Psoas muscle (tissue), 8 donors: ENCODE measurements around the gene BOLL. TPM values are rescaled to one million over a fixed set of nuclear protein-coding genes. Genes with fewer than 3 reads are reported as not detected.
A peak's percentile ranks its signal among the peaks of the same experiment; 100 is the strongest.

Source experiments
- ATAC-seq, 4 donors: fragments of 200-7000 bp; cut with Tn5 transposase; one replicate each; pipeline ENCODE4 v1.9.1; 2020; ENCODE audit warnings: moderate library complexity in 3 of 4, mild to moderate bottlenecking in 2 of 4
- DNase-seq, 2 donors: peaks; one replicate each; pipeline ENCODE4 v3.0.0-alpha.2; 2020
- H3K27ac ChIP-seq: fragments of 200-600 bp; one replicate; pipeline ENCODE4 v1.8.0; 2022
- H3K27me3 ChIP-seq, 3 donors: fragments of 200-600 bp in 1 of 3; one replicate each; pipeline versions ENCODE4 v1.6.1 to v1.8.0; 2013 to 2022; ENCODE audit warnings: low read length in 2 of 3, mild to moderate bottlenecking in 2 of 3, moderate library complexity in 1 of 3; ENCODE audit not compliant: insufficient read depth in 3 of 3
- H3K36me3 ChIP-seq, 2 donors: fragments of 200-600 bp in 1 of 2; one replicate each; pipeline versions ENCODE4 v1.6.1 to v1.8.0; 2013 to 2022; ENCODE audit warnings: low read depth in 1 of 2, mild to moderate bottlenecking in 1 of 2, moderate library complexity in 1 of 2; ENCODE audit not compliant: insufficient read depth in 1 of 2
- H3K4me1 ChIP-seq: fragments of 200-600 bp; one replicate; pipeline ENCODE4 v1.8.0; 2022
- H3K4me3 ChIP-seq: fragments of 200-600 bp; one replicate; pipeline ENCODE4 v1.8.0; 2022; ENCODE audit warnings: mild to moderate bottlenecking
- H3K9me3 ChIP-seq: fragments of 200-600 bp; one replicate; pipeline ENCODE4 v1.8.0; 2022
- CTCF ChIP-seq: fragments of 200-600 bp; IDR thresholded peaks from one replicate; pipeline ENCODE4 v1.8.0; 2022; ENCODE audit warnings: antibody characterized with exemption
- WGBS, 3 donors: extraction: QIAGEN DNeasy Blood & Tissue Kit; methylation state at CpG; one replicate each; pipeline versions ENCODE4 v1.1.6 to v1.1.7; 2013; 5-methylcytosine and 5-hydroxymethylcytosine counted together
- intact Hi-C, 2 donors: fragments of 100-400 bp; cut with DNase I; formaldehyde crosslinking; loops; one replicate each; pipeline versions ENCODE4 v1.11.0 to v1.14.2; 2022
- polyA plus RNA-seq, 3 donors: library from polyadenylated mRNA; stranded (reverse); fragments of 200-250 nt; gene quantifications; one replicate each; pipeline ENCODE4 v1.2.3, GENCODE V29; 2013
- total RNA-seq, 4 donors: library from RNA; stranded (reverse); fragmentation: NEBNext Ultra II Directional in 2 of 4; extraction: Animal tissue kit (Norgen Biotek cat#: 25700) in 2 of 4; gene quantifications; one replicate each; pipeline versions ENCODE4 v1.2.1 to v1.2.4, GENCODE V29; 2021 to 2023
- donor health status: healthy with polysubstance abuse.
- donor health status: DM: no; HTN: no; CAD: no; lungs with moderate emphysema.
- donor health status: Bipolar disorder and iron deficiency.
- donor health status: healthy.
- donor health status: DM: yes; HTN: yes; CAD: no.
- donor health status: DM: no; HTN: no; CAD: no.
- donor health status: DM: no; HTN: no; CAD: no.
- donor health status: DM: yes; HTN: yes; CAD: no.

Gene BOLL
- total and polyA plus RNA-seq, 7 donors = 0.47 to 6.5 (median 3.3) TPM

DNA sequence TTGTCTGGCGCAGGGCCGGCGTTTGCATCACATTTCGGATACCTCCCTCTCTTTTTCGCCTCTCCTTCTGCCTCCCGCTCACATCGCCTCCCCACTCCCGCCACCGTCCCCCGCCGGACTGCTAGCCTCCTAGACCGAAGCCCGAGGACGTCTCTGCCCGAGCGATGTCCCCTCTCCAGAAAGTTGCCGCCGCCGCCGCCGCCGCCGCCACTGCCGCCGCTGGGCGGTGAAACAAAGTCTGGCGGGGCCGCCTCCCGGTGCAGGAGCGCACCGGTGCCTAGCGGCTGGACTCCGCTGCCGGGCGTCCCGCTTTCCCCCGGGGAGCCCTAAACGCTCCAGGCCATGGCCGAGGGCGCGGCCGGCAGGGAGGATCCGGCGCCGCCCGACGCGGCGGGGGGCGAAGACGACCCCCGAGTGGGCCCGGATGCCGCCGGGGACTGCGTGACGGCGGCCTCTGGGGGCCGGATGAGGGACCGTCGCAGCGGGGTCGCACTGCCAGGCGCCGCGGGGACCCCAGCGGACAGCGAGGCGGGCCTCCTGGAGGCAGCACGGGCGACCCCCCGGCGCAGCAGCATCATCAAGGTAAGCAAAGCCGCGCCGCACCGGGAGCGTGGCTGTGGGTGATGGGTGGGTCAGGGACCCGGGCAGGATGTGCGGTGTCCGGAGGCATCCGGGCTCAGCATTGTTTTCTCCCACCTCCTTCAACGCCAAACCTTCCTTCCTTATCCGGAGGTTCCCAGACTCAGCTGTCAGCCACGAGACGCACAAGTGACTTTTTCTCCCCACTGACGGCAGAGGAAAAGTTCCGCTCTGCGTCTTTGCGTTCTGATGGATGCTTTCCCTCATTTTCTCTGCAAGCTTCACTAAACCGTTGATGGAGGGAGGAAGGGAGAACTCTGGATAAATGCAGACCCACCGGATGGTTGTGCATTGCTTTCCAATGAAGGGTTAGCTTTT, 19.9 kb upstream of the BOLL start:
- Histone ChIP-seq H3K9me3 (no peaks in the 10 kb centered on the region), H3K36me3 (no peaks in the 10 kb centered on the region), H3K27ac (peak overlapping the region; percentile 82), H3K4me1 (peaks cover 44% of the 10 kb centered on the region), H3K4me3 (peak overlapping the region; percentile 87), H3K27me3 (no peaks in the 10 kb centered on the region)
- no peak for TF ChIP-seq CTCF
- peak; percentile 29 to 45 (median 39) for ATAC-seq
- DNase-seq = peak; percentile 28 to 62
- intact Hi-C loops = loop anchor here (5.0 to 10.0 kb wide), 2 partner anchors 247 to 250 kb away; no protein-coding TSS in a partner anchor
- 0 to 1% (median 0%) methylated on average over 64 to 92 of the region's 92 CpGs for WGBS, 3 donors

DNA sequence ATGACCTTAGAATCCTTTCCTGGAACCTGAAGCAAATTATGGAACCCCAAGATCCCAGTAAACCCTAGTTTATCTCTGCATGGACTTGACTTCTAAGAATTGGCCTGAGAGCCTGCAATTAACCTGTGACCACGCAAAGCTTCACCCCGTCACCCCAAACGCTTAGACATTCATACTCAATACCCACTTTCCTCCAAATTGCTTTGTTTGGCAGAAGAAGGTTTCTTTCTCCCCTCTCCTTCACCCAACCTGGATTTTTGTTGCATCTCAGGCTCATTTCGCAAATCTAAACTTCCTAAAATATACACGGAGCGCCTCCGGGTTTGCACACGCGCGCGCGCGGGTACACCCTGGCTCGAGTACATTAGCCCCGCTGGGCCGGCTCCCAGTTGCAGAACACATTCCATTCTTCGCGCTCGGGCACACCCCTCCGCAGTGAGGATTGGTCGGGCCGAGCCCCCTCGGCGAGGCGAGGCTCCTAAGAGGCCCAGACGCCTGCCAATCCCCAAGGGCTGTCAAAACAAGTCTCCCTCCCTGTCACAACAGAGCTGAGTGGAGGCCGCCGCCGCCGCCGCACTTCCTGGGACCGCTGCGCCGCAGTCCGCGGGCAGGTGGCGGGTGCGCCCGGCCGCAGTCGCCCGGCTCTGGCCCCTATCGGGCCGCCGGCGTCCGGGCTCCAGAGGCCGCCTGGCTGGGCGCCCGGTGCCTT, 19.1 kb upstream of the BOLL start, which contains the start of gene PLCL1:
PLCL1 (plus strand) TSS at position 545 of the 709 bp plus-strand sequence.
- ATAC-seq = peak; percentile 92 to 99 (median 96)
- peak; percentile 92 to 97 for DNase-seq
- peak within 1 kb of the TSS; percentile 82 for H3K27ac ChIP-seq
- no peaks in the 10 kb centered on the region for H3K9me3 ChIP-seq
- WGBS, 3 donors = 0 to 1% (median 0%) methylated on average over 45 to 50 of the region's 50 CpGs
- H3K36me3 ChIP-seq = no peaks in the 10 kb centered on the region
- peaks cover 45% of the 10 kb centered on the region for H3K4me1 ChIP-seq
- H3K27me3 ChIP-seq = no peaks in the 10 kb centered on the region
- TF ChIP-seq CTCF = peak; percentile 6
- H3K4me3 ChIP-seq = peak within 1 kb of the TSS; percentile 87
- intact Hi-C loops = loop anchor here (5.0 to 10.0 kb wide), 2 partner anchors 248 to 251 kb away; no protein-coding TSS in a partner anchor

DNA sequence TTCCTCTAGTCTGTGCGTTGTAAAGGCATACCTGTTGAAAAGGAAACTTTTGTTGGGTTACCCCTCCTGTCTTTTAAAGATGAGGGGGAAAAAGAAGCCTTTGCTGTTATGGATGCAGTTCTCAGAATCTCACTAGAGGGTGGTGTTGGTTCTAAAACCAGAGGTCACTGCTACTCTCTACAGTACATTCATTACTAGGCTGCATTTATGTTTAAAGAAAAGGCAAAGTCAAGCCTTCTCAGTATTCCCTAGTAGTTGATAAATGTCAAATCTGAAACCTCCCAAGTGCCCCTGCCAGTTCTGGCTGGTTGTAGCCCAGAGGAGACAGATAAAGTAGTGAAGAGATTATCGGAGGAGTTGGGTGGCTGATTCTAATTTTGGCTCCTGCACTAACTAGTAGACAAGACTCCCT, 17.9 kb upstream of the BOLL start:
- Histone ChIP-seq H3K27me3 (no peaks in the 10 kb centered on the region), H3K4me3 (peak overlapping the region; percentile 87), H3K9me3 (no peaks in the 10 kb centered on the region), H3K4me1 (peaks cover 36% of the 10 kb centered on the region), H3K27ac (peak overlapping the region; percentile 82), H3K36me3 (no peaks in the 10 kb centered on the region)
- WGBS, 3 donors = 8 to 20% (median 9%) methylated on average over 2 of the region's 2 CpGs
- TF ChIP-seq CTCF = peak; percentile 83
- intact Hi-C loops = loop anchor here (1.0 to 10.0 kb wide), 4 partner anchors 249 to 494 kb away; no protein-coding TSS in a partner anchor
- ATAC-seq = peak; percentile 42 to 70 (median 53)
- no peak for DNase-seq

DNA sequence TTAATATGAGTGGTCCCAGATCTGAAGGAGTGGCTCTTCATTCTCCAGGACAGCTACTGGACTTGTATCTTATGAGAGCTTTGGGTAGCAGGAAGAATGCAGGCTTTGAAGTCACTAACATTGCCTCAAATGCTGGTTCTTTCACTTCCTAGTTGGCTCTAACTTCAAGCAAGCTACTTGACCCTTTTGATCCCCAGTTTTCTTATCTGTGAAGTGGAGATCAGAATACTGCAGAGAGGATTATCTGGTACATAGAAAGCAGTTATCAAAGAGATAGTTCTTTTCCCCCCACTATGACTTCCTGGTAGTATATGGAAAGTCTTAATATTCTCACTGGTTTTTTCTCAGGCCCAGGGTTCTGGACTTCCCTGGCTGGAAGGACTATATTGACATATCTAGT, 15.9 kb upstream of the BOLL start:
- H3K4me1 ChIP-seq = peaks cover 23% of the 10 kb centered on the region
- no peak for DNase-seq
- H3K27me3 ChIP-seq = no peaks in the 10 kb centered on the region
- H3K27ac ChIP-seq = peak overlapping the region; percentile 82
- no peak for TF ChIP-seq CTCF
- H3K36me3 ChIP-seq = no peaks in the 10 kb centered on the region
- no peak overlapping the region for H3K4me3 ChIP-seq
- intact Hi-C loops = loop anchor here (5.0 to 10.0 kb wide), 2 partner anchors 251 to 254 kb away; no protein-coding TSS in a partner anchor
- no peaks in the 10 kb centered on the region for H3K9me3 ChIP-seq
- ATAC-seq = no peak
